ENCODE results near the gene ATG4C.
"Not testable (repeated sequence)": the region's sequence is repeated elsewhere in the genome, so short reads cannot be mapped to it uniquely, and the experiment has no call there.

The ATG4C gene

GRCh38 chr1:62827786-62828185 is 43.9 kb downstream of the ATG4C start:
- DNase-seq; in situ Hi-C loops (cut with HindIII; ENCODE audit: low pct_ligation_motif_present, low pct_unique_long_range_greater_than_20kb, low sequenced_read_pairs): not testable (repeated sequence)

GRCh38 chr1:62832276-62832675 is 48.3 kb downstream of the ATG4C start:
- no peak for DNase-seq
- in situ Hi-C loops (cut with HindIII; ENCODE audit: low pct_ligation_motif_present, low pct_unique_long_range_greater_than_20kb, low sequenced_read_pairs): no loop called here

- no peak for DNase-seq
- in situ Hi-C loops (cut with HindIII; ENCODE audit: low pct_ligation_motif_present, low pct_unique_long_range_greater_than_20kb, low sequenced_read_pairs): no loop called here
These were observed 49.6 kb downstream of the ATG4C start for GRCh38 chr1:62833529-62833928.

GRCh38 chr1:62834400-62834961 is 50.5 kb downstream of the ATG4C start:
- in situ Hi-C loops (cut with HindIII; ENCODE audit: low pct_ligation_motif_present, low pct_unique_long_range_greater_than_20kb, low sequenced_read_pairs): no loop called here
- DNase-seq: no peak

GRCh38 chr1:62836856-62837540 is 53.1 kb downstream of the ATG4C start:
- in situ Hi-C loops (cut with HindIII; ENCODE audit: low pct_ligation_motif_present, low pct_unique_long_range_greater_than_20kb, low sequenced_read_pairs): no loop called here
- DNase-seq: no peak

GRCh38 chr1:62840555-62840954 is 56.6 kb downstream of the ATG4C start:
- no peak for DNase-seq
- in situ Hi-C loops (cut with HindIII; ENCODE audit: low pct_ligation_motif_present, low pct_unique_long_range_greater_than_20kb, low sequenced_read_pairs): no loop called here

- in situ Hi-C loops (cut with HindIII; ENCODE audit: low pct_ligation_motif_present, low pct_unique_long_range_greater_than_20kb, low sequenced_read_pairs): no loop called here
- DNase-seq: peak; percentile 54
These were observed 57.7 kb downstream of the ATG4C start for GRCh38 chr1:62841587-62842169.

GRCh38 chr1:62844030-62844429 is 60.1 kb downstream of the ATG4C start:
- in situ Hi-C loops (cut with HindIII; ENCODE audit: low pct_ligation_motif_present, low pct_unique_long_range_greater_than_20kb, low sequenced_read_pairs): no loop called here

GRCh38 chr1:62849031-62849430 is 65.1 kb downstream of the ATG4C start:
- in situ Hi-C loops (cut with HindIII; ENCODE audit: low pct_ligation_motif_present, low pct_unique_long_range_greater_than_20kb, low sequenced_read_pairs): no loop called here
- no peak for DNase-seq

More at GRCh38 chr1:62844030-62844429, 60.1 kb downstream of the ATG4C start:
- DNase-seq: no peak

- in situ Hi-C loops (cut with HindIII; ENCODE audit: low pct_ligation_motif_present, low pct_unique_long_range_greater_than_20kb, low sequenced_read_pairs): no loop called here
- DNase-seq: no peak
These were observed 68.3 kb downstream of the ATG4C start for GRCh38 chr1:62852253-62852652.

- in situ Hi-C loops (cut with HindIII; ENCODE audit: low pct_ligation_motif_present, low pct_unique_long_range_greater_than_20kb, low sequenced_read_pairs): no loop called here
- no peak for DNase-seq
These were observed 73.0 kb downstream of the ATG4C start for GRCh38 chr1:62856960-62857359.

- DNase-seq: no peak
- in situ Hi-C loops (cut with HindIII; ENCODE audit: low pct_ligation_motif_present, low pct_unique_long_range_greater_than_20kb, low sequenced_read_pairs): no loop called here
These were observed 85.4 kb downstream of the ATG4C start for GRCh38 chr1:62869217-62869754.

- no peak for DNase-seq
- in situ Hi-C loops (cut with HindIII; ENCODE audit: low pct_ligation_motif_present, low pct_unique_long_range_greater_than_20kb, low sequenced_read_pairs): no loop called here
These were observed 86.2 kb downstream of the ATG4C start for GRCh38 chr1:62870148-62870547.

GRCh38 chr1:62875676-62876075 is 91.7 kb downstream of the ATG4C start:
- no peak for DNase-seq
- in situ Hi-C loops (cut with HindIII; ENCODE audit: low pct_ligation_motif_present, low pct_unique_long_range_greater_than_20kb, low sequenced_read_pairs): no loop called here

- in situ Hi-C loops (cut with HindIII; ENCODE audit: low pct_ligation_motif_present, low pct_unique_long_range_greater_than_20kb, low sequenced_read_pairs): no loop called here
- no peak for DNase-seq
These were observed 92.6 kb downstream of the ATG4C start for GRCh38 chr1:62876535-62876934.

- in situ Hi-C loops (cut with HindIII; ENCODE audit: low pct_ligation_motif_present, low pct_unique_long_range_greater_than_20kb, low sequenced_read_pairs): no loop called here
- no peak for DNase-seq
These were observed 93.6 kb downstream of the ATG4C start for GRCh38 chr1:62877579-62877978.

GRCh38 chr1:62879962-62880361 is 96.0 kb downstream of the ATG4C start:
- DNase-seq: no peak
- in situ Hi-C loops (cut with HindIII; ENCODE audit: low pct_ligation_motif_present, low pct_unique_long_range_greater_than_20kb, low sequenced_read_pairs): no loop called here

GRCh38 chr1:62882201-62883104 is 98.5 kb downstream of the ATG4C start:
- in situ Hi-C loops (cut with HindIII; ENCODE audit: low pct_ligation_motif_present, low pct_unique_long_range_greater_than_20kb, low sequenced_read_pairs): no loop called here

GRCh38 chr1:62884156-62884740 is 100.3 kb downstream of the ATG4C start:
- in situ Hi-C loops (cut with HindIII; ENCODE audit: low pct_ligation_motif_present, low pct_unique_long_range_greater_than_20kb, low sequenced_read_pairs): no loop called here
- DNase-seq: no peak

More at GRCh38 chr1:62882201-62883104, 98.5 kb downstream of the ATG4C start:
- DNase-seq: no peak

Measured in ACHN (cell line).